ENCODE measurements around the gene ADGRG1. TPM values are rescaled to one million over a fixed set of nuclear protein-coding genes. Genes with fewer than 3 reads are reported as not detected.

Gene ADGRG1
- total and polyA plus RNA-seq, 8 donors = 17.3 to 78.4 (median 19.3) TPM

- no peak for ATAC-seq
- intact Hi-C loops (cut with DNase I) = loop anchor here in 1 of 2 donors (5.0 kb wide), 1 partner anchor 43 kb away; no protein-coding TSS in a partner anchor
- no peaks in the 10 kb centered on the region for H3K36me3 ChIP-seq
- H3K27ac ChIP-seq = no peak overlapping the region
- H3K27me3 ChIP-seq = no peaks in the 10 kb centered on the region
- DNase-seq = peak in 1 of 4 donors; percentile 13
- H3K9me3 ChIP-seq = no peaks in the 10 kb centered on the region
- H3K4me1 ChIP-seq = peaks cover 0 to 29% of the 10 kb centered on the region in 2 donors
- TF ChIP-seq, protein P1, sequence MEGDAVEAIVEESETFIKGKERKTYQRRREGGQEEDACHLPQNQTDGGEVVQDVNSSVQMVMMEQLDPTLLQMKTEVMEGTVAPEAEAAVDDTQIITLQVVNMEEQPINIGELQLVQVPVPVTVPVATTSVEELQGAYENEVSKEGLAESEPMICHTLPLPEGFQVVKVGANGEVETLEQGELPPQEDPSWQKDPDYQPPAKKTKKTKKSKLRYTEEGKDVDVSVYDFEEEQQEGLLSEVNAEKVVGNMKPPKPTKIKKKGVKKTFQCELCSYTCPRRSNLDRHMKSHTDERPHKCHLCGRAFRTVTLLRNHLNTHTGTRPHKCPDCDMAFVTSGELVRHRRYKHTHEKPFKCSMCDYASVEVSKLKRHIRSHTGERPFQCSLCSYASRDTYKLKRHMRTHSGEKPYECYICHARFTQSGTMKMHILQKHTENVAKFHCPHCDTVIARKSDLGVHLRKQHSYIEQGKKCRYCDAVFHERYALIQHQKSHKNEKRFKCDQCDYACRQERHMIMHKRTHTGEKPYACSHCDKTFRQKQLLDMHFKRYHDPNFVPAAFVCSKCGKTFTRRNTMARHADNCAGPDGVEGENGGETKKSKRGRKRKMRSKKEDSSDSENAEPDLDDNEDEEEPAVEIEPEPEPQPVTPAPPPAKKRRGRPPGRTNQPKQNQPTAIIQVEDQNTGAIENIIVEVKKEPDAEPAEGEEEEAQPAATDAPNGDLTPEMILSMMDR (IDR thresholded peaks at IDR 0.05) = no peak
- no peak overlapping the region for H3K4me3 ChIP-seq
Measured at GRCh38 chr16:57604177-57604576, 24.3 kb upstream of the ADGRG1 start.

DNA sequence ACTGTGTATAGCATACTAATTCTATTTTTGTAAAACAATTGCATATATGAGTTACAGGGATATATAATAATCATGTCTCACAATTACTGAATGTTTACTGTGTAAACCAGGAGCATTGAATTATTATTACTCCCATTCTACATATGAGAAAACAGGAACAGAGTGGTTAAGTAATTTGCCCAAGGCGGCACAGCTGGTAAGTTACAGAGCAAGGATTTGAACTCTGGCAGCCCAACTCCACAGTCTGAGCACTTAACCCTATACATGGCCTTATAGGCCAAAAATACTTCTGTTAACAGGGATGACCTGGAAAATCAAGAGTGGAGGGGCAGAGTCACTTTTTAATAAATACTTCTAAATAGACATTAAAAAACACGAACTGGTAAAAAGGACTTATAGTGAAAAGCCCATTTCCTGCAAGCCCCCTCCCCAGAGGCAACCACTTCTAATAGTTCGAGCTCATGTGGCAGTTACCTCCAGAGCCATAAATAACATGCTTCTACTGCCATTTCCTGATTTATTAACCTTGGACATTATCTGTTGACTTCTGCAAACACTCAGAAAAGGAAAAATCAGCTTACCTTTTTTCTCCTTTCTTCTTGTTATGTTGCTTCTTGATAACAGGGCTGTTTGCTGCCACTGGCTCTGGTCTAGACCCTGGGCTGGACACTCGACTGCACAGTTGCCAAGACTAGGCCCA, 22.1 kb upstream of the ADGRG1 start:
- H3K4me3 ChIP-seq = no peak overlapping the region
- ATAC-seq (no peak), DNase-seq (no peak)
- intact Hi-C loops (cut with DNase I) = no loop called here
- TF ChIP-seq, protein P1 (IDR thresholded peaks at IDR 0.05) = no peak
- no peaks in the 10 kb centered on the region for H3K27me3 ChIP-seq
- H3K4me1 ChIP-seq = peaks cover 0 to 27% of the 10 kb centered on the region in 2 donors
- no peaks in the 10 kb centered on the region for H3K9me3 ChIP-seq
- H3K36me3 ChIP-seq = no peaks in the 10 kb centered on the region
- H3K27ac ChIP-seq = no peak overlapping the region

DNA sequence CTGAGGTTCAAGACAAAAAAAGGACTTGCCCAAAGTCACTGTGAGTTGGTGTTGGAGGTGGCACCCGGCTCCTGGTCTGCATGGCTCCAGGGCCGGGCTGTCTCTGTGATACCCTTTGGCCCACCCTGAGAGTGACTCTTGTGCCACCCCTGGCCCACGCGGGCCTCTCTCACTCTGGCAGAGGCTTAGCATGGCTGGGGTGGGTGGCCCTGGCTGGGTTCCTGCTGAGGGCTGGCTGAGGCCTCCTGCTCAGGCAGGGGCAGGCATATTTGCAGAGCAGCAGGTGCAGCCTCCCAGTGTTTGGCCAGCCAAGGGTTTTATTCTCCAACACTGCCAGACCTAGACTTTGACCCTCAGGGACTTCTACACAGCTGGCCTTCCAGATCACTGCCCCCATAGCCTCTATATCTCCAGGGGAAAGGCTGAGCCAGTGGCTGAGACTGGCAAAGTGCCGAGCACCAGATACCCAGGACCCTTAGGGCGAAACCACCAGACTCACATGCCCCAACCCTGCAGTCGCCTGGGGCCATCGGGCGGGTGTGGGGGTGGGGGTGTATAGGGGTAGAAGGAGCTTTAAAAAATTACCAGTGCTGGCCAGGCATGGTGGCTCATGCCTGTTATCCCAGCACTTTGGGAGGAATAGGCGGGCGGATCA, 21.5 kb upstream of the ADGRG1 start:
- H3K27ac ChIP-seq = no peak overlapping the region
- no peak for ATAC-seq
- intact Hi-C loops (cut with DNase I) = no loop called here

DNA sequence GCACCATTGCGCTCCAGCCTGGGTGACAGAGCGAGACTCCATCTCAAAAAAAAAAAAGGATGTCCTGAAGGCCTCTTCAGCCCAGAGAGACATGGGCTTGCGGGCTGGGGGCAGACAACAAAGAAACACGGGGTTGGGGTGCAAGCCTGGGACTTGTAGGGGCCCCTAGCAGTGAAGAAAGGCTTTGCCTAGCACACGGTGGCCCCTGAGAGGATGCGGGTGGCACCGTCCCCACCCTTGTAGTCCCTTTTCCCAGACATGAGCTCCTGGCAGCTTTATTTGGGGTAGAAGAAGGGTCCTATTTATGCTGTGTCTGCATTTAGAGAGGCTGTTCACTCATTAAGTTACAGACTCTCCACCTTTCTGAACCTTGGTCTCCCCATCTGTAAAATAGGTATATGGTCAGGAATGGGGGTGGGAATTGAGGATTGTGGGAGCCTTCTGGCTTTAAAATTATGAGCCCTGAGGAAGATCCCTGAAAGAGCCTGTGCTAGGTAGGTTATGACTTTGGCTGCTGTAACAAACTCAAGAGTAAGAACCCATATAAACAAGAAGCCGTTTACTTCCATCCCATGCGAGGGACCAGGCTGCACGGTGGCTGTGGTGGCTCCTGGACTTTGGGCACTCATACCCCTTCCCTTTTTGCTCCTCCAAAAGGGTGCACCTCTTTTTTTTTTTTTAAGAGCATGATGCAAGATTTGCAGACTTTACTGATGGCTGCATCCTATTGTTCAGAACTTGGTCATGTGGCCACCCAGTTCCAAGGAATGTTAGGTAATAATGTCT, 20.6 kb upstream of the ADGRG1 start:
- TF ChIP-seq, protein P1 (IDR thresholded peaks at IDR 0.05) = no peak
- no peak overlapping the region for H3K27ac ChIP-seq
- DNase-seq (peak in 1 of 4 donors; percentile 4), ATAC-seq (no peak)
- no peaks in the 10 kb centered on the region for H3K36me3 ChIP-seq
- H3K9me3 ChIP-seq = no peaks in the 10 kb centered on the region
- peaks cover 0 to 14% of the 10 kb centered on the region in 2 donors for H3K4me1 ChIP-seq
- H3K4me3 ChIP-seq = no peak overlapping the region
- H3K27me3 ChIP-seq = no peaks in the 10 kb centered on the region
- intact Hi-C loops (cut with DNase I) = no loop called here

More for the DNA sequence above, 21.5 kb upstream of the ADGRG1 start:
- peaks cover 0 to 22% of the 10 kb centered on the region in 2 donors for H3K4me1 ChIP-seq
- H3K27me3 ChIP-seq = no peaks in the 10 kb centered on the region
- no peaks in the 10 kb centered on the region for H3K9me3 ChIP-seq
- H3K36me3 ChIP-seq = no peaks in the 10 kb centered on the region
- no peak overlapping the region for H3K4me3 ChIP-seq
- TF ChIP-seq, protein P1 (IDR thresholded peaks at IDR 0.05) = no peak
- peak in 2 of 4 donors; percentile 22 to 36 for DNase-seq

All from left lung (tissue), 10 donors.